CD14-positive monocyte (primary cell): ENCODE measurements around the gene OSBPL2. TPM values are rescaled to one million over a fixed set of nuclear protein-coding genes. Genes with fewer than 3 reads are reported as not detected.

Source experiments
- DNase-seq, 3 donors: peaks; one replicate each; pipeline ENCODE4 v3.0.0-alpha.2; 2011 to 2022
- H2AFZ ChIP-seq: 2 replicates; pipeline ENCODE4 v1.6.0; 2012; ENCODE audit warnings: mild to moderate bottlenecking, low read depth, low read length, inconsistent platforms; ENCODE audit not compliant: insufficient read depth, poor library complexity, severe bottlenecking
- H3K27ac ChIP-seq, 2 donors: 1 replicate in 1 of 2; 2 replicates in 1 of 2; pipeline ENCODE4 v1.5.1; 2012 to 2013; ENCODE audit warnings: low read length in 2 of 2, control low read depth in 1 of 2, inconsistent platforms in 1 of 2, low read depth in 1 of 2, mild to moderate bottlenecking in 1 of 2
- H3K27me3 ChIP-seq, 2 donors: one replicate each; pipeline versions ENCODE4 v1.6.0 to v1.6.1; 2011 to 2013; ENCODE audit warnings: low read length in 2 of 2; ENCODE audit not compliant: control insufficient read depth in 2 of 2, insufficient read depth in 2 of 2
- H3K36me3 ChIP-seq, 2 donors: replicated peaks in 1 of 2; 1 replicate in 1 of 2; 2 replicates in 1 of 2; pipeline versions ENCODE4 v1.5.1 to v1.6.1; 2012 to 2013; ENCODE audit warnings: low read length in 2 of 2, control low read depth in 1 of 2, inconsistent platforms in 1 of 2, mild to moderate bottlenecking in 1 of 2; ENCODE audit not compliant: insufficient read depth in 2 of 2, control insufficient read depth in 1 of 2
- H3K4me1 ChIP-seq, 2 donors: 1 replicate in 1 of 2; 2 replicates in 1 of 2; pipeline versions ENCODE4 v1.5.1 to v1.6.1; 2012 to 2013; ENCODE audit warnings: low read length in 2 of 2, control low read depth in 1 of 2, inconsistent platforms in 1 of 2, mild to moderate bottlenecking in 1 of 2, moderate library complexity in 1 of 2; ENCODE audit not compliant: insufficient read depth in 2 of 2, control insufficient read depth in 1 of 2
- H3K4me2 ChIP-seq: replicated peaks from 2 replicates; pipeline ENCODE3; 2012; ENCODE audit warnings: low read length, moderate library complexity, mild to moderate bottlenecking; ENCODE audit not compliant: poor library complexity, severe bottlenecking; ENCODE audit errors: extremely low read depth
- H3K4me3 ChIP-seq, 3 experiments: fragments of 200-600 bp in 1 of 3; sonication (generic) in 1 of 3; replicated peaks in 1 of 3; 1 replicate in 2 of 3; 2 replicates in 1 of 3; pipeline ENCODE4 v1.5.1; 2011 to 2013; ENCODE audit warnings: low read length in 3 of 3, mild to moderate bottlenecking in 3 of 3, control low read depth in 2 of 3, low read depth in 2 of 3, inconsistent platforms in 1 of 3, moderate library complexity in 1 of 3
- H3K79me2 ChIP-seq: 2 replicates; pipeline ENCODE4 v1.6.0; 2012; ENCODE audit warnings: mild to moderate bottlenecking, control low read depth, inconsistent platforms, low read length, moderate library complexity; ENCODE audit not compliant: insufficient read depth
- H3K9ac ChIP-seq: 2 replicates; pipeline ENCODE4 v1.6.0; 2017; ENCODE audit warnings: low read length, mild to moderate bottlenecking; ENCODE audit not compliant: insufficient read depth, poor library complexity, severe bottlenecking
- H3K9me3 ChIP-seq, 2 donors: replicated peaks in 1 of 2; 1 replicate in 1 of 2; 2 replicates in 1 of 2; pipeline versions ENCODE4 v1.5.1 to v1.6.1; 2012 to 2013; ENCODE audit warnings: low read length in 2 of 2, control low read depth in 1 of 2; ENCODE audit not compliant: control insufficient read depth in 1 of 2, insufficient read depth in 1 of 2
- H4K20me1 ChIP-seq: 2 replicates; pipeline ENCODE4 v1.6.0; 2012; ENCODE audit warnings: mild to moderate bottlenecking, low read length, control low read depth, moderate library complexity; ENCODE audit not compliant: insufficient read depth
- H3K27ac Mint-ChIP-seq, 7 donors: one replicate each; pipeline ENCODE4 v1.8.0; 2020; ENCODE audit warnings: mild to moderate bottlenecking in 7 of 7, mixed read lengths in 7 of 7, moderate library complexity in 6 of 7, inconsistent platforms in 2 of 7
- H3K27me3 Mint-ChIP-seq, 3 donors: one replicate each; pipeline ENCODE4 v1.8.0; 2021 to 2022; ENCODE audit warnings: low read depth in 3 of 3, mild to moderate bottlenecking in 3 of 3, mixed read lengths in 3 of 3, moderate library complexity in 3 of 3, inconsistent platforms in 1 of 3
- H3K36me3 Mint-ChIP-seq, 2 donors: one replicate each; pipeline ENCODE4 v1.8.0; 2020; ENCODE audit warnings: mixed read lengths in 2 of 2, inconsistent platforms in 1 of 2, mild to moderate bottlenecking in 1 of 2
- H3K4me1 Mint-ChIP-seq: one replicate; pipeline ENCODE4 v1.8.0; 2020; ENCODE audit warnings: mild to moderate bottlenecking, mixed read lengths
- H3K4me3 Mint-ChIP-seq, 2 donors: one replicate each; pipeline ENCODE4 v1.8.0; 2020; ENCODE audit warnings: mild to moderate bottlenecking in 2 of 2, mixed read lengths in 2 of 2, moderate library complexity in 1 of 2
- H3K9me3 Mint-ChIP-seq, 7 donors: one replicate each; pipeline ENCODE4 v1.8.0; 2020 to 2022; ENCODE audit warnings: mixed read lengths in 7 of 7, mild to moderate bottlenecking in 6 of 7, moderate library complexity in 6 of 7, inconsistent platforms in 2 of 7
- CTCF ChIP-seq: fragments of 200-600 bp; IDR thresholded peaks from one replicate; pipeline ENCODE4 v1.8.0; 2022; ENCODE audit warnings: antibody characterized with exemption, mild to moderate bottlenecking
- WGBS: methylation state at CpG from one replicate; pipeline ENCODE4 v1.1.5; 2013; ENCODE audit warnings: missing lambda C conversion rate; ENCODE audit not compliant: insufficient coverage; 5-methylcytosine and 5-hydroxymethylcytosine counted together
- intact Hi-C, 2 donors: fragments of 100-400 bp; cut with micrococcal nuclease; formaldehyde crosslinking; loops; one replicate each; pipeline versions ENCODE4 v1.15.0 to v1.15.1; 2023
- polyA plus RNA-seq, 3 donors: library from polyadenylated mRNA; depleted of rRNA in 1 of 3; unstranded in 2 of 3; stranded (reverse) in 1 of 3; fragments of 300-500 nt in 2 of 3; fragments of >200 nt in 1 of 3; fragmentation: Illumina TruSeq in 2 of 3; gene quantifications; 1 replicate in 2 of 3; 2 replicates in 1 of 3; pipeline ENCODE4 v1.2.3, GENCODE V29; 2012 to 2021

OSBPL2 gene
- polyA plus RNA-seq, 3 donors = 12.9 to 29.1 (median 17.9) TPM

- no peaks in the 10 kb centered on the region for H3K9me3 Mint-ChIP-seq
- Histone ChIP-seq H3K36me3 (peaks cover 14 to 21% of the 10 kb centered on the region in 2 donors), H3K79me2 (no peaks in the 10 kb centered on the region), H3K4me2 (no peak overlapping the region), H3K27ac (no peak overlapping the region), H3K27me3 (peaks cover 0 to 9% of the 10 kb centered on the region in 2 donors), H3K9me3 (no peaks in the 10 kb centered on the region), H3K4me3 (no peak overlapping the region), H3K9ac (no peak overlapping the region), H4K20me1 (no peaks in the 10 kb centered on the region), H3K4me1 (no peaks in the 10 kb centered on the region), H2AFZ (no peak overlapping the region)
- TF ChIP-seq CTCF = no peak
- H3K4me1 Mint-ChIP-seq = no peaks in the 10 kb centered on the region
- peaks cover 15 to 29% of the 10 kb centered on the region in 2 donors for H3K36me3 Mint-ChIP-seq
- no peak overlapping the region for H3K4me3 Mint-ChIP-seq
- WGBS = 83% methylated on average over 11 of the region's 17 CpGs
- intact Hi-C loops = no loop called here
- no peak for DNase-seq
- H3K27me3 Mint-ChIP-seq = peaks cover 2 to 14% (median 3%) of the 10 kb centered on the region in 3 donors
- no peak overlapping the region for H3K27ac Mint-ChIP-seq
Observed at GRCh38 chr20:62206388-62206775, 31.9 kb upstream of the OSBPL2 start.

GRCh38 chr20:62208061-62208794 lies 30.1 kb upstream of the OSBPL2 start:
- no peak overlapping the region for H3K4me3 ChIP-seq
- Mint-ChIP-seq H3K27ac (no peak overlapping the region), H3K36me3 (peaks cover 3 to 11% of the 10 kb centered on the region in 2 donors), H3K9me3 (no peaks in the 10 kb centered on the region), H3K27me3 (peaks cover 2 to 22% (median 4%) of the 10 kb centered on the region in 3 donors), H3K4me3 (no peak overlapping the region), H3K4me1 (no peaks in the 10 kb centered on the region)
- intact Hi-C loops = no loop called here
- H3K36me3 ChIP-seq = peaks cover 0 to 5% of the 10 kb centered on the region in 2 donors
- peaks cover 0 to 9% of the 10 kb centered on the region in 2 donors for H3K27me3 ChIP-seq
- TF ChIP-seq CTCF = no peak
- H3K27ac ChIP-seq = no peak overlapping the region
- no peak overlapping the region for H3K4me2 ChIP-seq
- no peaks in the 10 kb centered on the region for H3K79me2 ChIP-seq
- no peaks in the 10 kb centered on the region for H3K9me3 ChIP-seq
- no peaks in the 10 kb centered on the region for H4K20me1 ChIP-seq
- no peak for DNase-seq
- WGBS = 92% methylated on average over 5 of the region's 19 CpGs
- H3K9ac ChIP-seq = no peak overlapping the region
- H3K4me1 ChIP-seq = no peaks in the 10 kb centered on the region
- no peak overlapping the region for H2AFZ ChIP-seq
